ENCODE data around the gene JCAD.
"Not testable (repeated sequence)": the region's sequence is repeated elsewhere in the genome, so short reads cannot be mapped to it uniquely, and the experiment has no call there.

JCAD gene

DNA sequence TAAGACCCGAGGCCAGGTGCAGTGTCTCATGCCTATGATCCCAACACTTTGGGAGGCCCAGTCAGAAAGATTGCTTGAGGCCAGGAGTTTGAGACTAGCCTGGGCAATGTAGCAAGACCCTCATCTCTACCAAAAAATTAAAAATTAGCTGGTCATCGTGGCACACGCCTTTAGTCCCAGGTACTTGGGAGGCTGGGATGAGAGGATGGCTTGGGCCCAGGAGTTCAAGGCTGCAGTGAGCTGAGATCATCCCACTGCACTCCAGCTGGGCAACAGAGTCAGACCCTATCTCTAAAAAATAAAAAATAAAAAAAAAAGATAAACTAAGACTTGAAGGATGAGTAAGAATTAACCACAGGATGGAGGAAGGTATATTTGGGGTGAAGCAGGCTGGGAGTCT lies 77.9 kb downstream of the JCAD start:
- no peak for DNase-seq (ENCODE audit: extremely low read depth, low read depth)
- TF ChIP-seq, protein P1, sequence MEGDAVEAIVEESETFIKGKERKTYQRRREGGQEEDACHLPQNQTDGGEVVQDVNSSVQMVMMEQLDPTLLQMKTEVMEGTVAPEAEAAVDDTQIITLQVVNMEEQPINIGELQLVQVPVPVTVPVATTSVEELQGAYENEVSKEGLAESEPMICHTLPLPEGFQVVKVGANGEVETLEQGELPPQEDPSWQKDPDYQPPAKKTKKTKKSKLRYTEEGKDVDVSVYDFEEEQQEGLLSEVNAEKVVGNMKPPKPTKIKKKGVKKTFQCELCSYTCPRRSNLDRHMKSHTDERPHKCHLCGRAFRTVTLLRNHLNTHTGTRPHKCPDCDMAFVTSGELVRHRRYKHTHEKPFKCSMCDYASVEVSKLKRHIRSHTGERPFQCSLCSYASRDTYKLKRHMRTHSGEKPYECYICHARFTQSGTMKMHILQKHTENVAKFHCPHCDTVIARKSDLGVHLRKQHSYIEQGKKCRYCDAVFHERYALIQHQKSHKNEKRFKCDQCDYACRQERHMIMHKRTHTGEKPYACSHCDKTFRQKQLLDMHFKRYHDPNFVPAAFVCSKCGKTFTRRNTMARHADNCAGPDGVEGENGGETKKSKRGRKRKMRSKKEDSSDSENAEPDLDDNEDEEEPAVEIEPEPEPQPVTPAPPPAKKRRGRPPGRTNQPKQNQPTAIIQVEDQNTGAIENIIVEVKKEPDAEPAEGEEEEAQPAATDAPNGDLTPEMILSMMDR (IDR thresholded peaks at IDR 0.05; ENCODE audit: low read depth, low read length) = no peak

DNA sequence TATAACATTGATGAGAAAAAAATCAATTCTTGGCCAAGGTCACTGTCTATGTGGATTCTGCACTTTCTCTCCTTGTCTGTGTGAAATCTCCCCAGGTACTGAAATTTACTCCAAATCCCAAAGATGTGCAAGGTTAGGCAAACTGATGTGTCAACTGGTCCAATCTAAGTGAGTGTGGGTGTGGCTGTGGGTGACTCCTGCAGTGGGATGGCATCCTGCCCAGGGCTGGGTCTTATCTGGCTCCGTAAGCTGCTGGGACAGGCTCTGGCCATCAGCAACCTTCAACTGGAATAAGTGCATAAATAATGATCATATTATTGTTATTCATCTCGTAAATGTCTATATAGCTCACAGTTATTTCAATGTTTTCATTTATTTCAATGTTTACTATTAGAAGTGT lies 79.3 kb downstream of the JCAD start:
- TF ChIP-seq, protein P1 (IDR thresholded peaks at IDR 0.05; ENCODE audit: low read depth, low read length) = no peak
- DNase-seq (ENCODE audit: extremely low read depth, low read depth) = no peak

DNA sequence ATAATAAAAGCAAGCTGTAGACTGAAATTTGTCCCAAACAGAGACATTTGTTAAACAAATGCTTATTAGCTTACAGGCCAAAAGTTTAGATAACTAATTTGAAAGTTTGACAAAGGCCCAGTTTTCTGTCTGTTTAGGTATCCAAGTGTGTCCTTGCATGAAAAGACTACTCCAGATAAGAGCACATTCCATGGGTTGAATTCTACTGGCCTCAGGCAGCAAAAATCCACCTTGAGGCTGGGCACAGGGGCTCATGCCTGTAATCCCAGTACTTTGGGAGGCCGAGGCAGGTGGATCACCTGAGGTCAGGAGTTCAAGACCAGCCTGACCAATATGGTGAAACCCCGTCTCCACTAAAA lies 80.0 kb downstream of the JCAD start:
- DNase-seq (ENCODE audit: extremely low read depth, low read depth) = not testable (repeated sequence)

DNA sequence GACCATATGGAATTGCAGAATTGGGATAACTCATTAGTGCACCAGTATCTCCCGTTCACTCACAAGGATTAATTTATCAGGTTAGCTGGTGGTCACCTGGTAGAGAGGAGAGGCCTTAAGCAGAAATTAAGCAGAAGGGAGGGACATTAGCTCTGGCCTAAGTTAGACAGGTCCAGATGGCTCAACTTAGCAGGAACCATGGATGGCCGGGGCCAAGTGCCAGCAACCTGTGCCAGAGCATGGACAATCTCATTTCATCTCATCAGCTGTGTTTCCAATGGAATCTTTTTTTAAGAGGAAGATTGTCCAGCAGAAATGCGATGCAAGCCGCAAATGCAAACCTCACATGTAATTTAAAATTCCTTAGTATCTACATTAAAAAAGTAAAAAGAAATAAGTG lies 82.2 kb downstream of the JCAD start:
- TF ChIP-seq, protein P1 (IDR thresholded peaks at IDR 0.05; ENCODE audit: low read depth, low read length) = no peak
- no peak for DNase-seq (ENCODE audit: extremely low read depth, low read depth)

DNA sequence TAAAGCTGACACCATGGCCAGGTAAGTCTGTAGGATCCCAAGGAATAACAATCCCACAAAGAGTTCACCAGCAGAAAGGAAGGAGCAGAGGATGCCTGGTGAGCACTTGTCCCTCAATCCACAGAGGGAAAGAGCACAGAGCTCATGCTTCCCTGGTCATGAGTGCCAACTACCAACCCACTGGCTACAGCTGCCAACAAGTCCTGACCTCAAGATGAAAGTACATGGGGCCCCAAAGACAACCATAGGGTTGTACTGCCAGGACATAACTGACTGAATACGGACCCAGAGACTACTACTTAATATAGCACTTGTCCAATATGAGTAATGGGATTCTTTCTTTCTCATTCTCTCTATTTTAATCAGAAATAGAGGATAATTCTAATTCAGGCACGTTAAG lies 83.3 kb downstream of the JCAD start:
- TF ChIP-seq, protein P1 (IDR thresholded peaks at IDR 0.05; ENCODE audit: low read depth, low read length) = no peak

DNA sequence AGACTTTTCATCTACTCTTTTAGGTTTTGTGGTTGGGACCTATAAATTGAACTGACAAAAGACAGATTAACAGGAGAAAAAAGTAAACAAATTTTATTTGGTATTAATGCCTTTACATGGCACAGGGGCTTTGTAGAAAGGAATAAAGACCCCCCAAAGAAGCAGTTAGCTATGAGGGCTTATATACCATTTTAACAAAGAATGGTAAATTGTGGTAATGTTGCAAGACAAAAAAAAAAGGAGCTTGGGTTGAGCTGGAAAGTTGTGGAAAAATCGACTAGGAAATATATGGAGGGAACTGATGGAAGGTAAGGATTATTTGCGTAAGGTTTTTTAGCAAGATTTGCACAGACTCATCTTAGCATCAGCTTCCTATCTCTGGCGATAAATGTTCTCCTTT lies 84.6 kb downstream of the JCAD start:
- TF ChIP-seq, protein P1 (IDR thresholded peaks at IDR 0.05; ENCODE audit: low read depth, low read length) = no peak
- no peak for DNase-seq (ENCODE audit: extremely low read depth, low read depth)

More for the DNA sequence above, 83.3 kb downstream of the JCAD start:
- DNase-seq (ENCODE audit: extremely low read depth, low read depth) = no peak

DNA sequence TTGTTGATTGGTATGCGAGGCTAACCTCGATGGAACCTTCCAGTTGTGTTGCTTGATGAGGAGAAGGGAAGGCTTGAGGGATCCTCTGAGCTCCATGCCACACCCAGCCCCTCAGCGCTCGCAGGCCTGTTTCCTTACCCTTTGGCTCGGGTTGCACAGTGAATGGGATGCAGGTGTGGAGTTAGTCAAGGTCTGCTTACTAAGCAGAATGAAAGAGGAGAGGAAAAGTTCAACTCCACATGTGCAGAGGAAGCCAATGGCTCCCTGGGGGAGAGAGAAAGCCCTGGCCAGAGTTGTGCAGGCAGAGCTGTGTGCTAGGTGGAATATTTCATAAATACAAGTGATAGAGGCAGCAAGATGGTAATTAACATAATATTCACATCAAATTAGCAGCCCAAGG lies 85.5 kb downstream of the JCAD start:
- no peak for DNase-seq (ENCODE audit: extremely low read depth, low read depth)
- TF ChIP-seq, protein P1 (IDR thresholded peaks at IDR 0.05; ENCODE audit: low read depth, low read length) = no peak

DNA sequence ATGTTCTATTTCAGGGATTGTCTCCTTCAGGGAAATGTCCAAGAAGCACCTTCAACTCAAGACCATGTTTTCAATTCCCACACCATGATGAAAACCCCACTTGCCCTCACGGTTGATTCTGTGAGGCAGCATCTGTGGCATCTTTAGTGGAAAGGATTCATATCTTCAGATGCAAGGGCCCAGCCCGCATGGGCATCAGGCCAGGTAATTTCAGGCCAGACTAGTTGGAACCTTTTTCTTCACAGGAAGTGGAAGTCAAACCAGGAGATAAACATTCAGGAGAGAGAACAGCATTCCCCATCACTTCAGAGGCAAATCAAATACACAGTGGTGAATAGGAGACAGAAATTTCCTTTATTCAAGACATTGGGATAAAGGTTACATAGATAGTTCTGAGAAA lies 88.8 kb downstream of the JCAD start:
- TF ChIP-seq, protein P1 (IDR thresholded peaks at IDR 0.05; ENCODE audit: low read depth, low read length) = no peak
- no peak for DNase-seq (ENCODE audit: extremely low read depth, low read depth)

Measured in AG09319 (cell line).